Activated T-cell treated with anti-CD3 and anti-CD28 coated beads, Interleukin-2, amount 50 U/mL, for 48 hours (primary cell): Measurements from ENCODE around the gene PLEKHJ1.
A peak's percentile ranks its signal among the peaks of the same experiment; 100 is the strongest.

Experiments
- DNase-seq, 2 experiments: peaks; one replicate each; pipeline ENCODE4 v3.0.0-alpha.2; 2020

Gene PLEKHJ1

DNA sequence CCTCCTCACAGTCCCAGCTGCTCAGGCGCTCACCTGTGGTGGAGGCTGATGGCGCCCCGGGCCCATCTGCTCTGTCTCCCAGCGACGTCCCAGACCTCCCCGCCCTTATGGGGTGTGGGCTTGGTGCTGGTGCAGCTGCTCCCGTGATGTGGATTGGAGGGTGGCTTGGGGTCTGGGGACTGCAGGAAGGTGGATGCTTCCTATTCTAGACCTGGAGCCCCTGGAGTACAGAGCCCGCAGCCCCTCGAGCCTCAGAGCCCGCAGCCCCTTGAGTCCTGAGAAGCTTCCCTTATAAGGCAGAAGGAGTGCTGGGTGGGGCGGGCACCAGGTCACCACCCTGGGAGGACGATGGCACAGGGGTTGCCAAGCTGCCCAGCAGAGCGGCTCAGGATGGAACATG lies 40.8 kb downstream of the PLEKHJ1 start:
- no peak for DNase-seq

DNA sequence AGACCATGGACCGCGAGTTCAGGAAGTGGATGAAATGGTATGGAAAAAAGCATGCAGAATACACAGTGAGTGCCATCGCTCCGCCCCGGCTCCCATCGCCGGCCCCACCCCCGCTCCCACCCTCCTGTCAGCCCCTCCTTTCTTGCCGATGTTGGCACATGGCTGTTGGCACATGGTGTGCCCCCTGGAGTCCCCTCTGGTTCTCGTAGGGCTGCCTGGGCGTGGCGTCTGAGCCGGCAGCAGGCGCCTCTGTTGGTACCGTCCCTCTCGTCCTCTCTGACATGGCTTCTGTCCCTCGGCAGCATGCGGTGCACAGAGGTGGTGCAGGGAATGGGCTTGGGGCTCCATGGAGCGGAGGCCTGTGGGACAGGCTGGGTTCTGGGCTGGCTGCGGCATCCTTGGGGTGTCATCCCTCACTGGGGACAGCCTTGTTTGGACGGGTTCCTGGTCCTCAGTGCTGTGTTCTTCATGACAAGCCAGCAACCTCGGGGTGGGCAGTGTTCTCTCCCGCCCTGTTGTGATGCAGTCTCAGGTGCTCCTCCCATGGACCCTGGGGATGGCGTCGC lies 41.5 kb downstream of the PLEKHJ1 start:
- no peak for DNase-seq

DNA sequence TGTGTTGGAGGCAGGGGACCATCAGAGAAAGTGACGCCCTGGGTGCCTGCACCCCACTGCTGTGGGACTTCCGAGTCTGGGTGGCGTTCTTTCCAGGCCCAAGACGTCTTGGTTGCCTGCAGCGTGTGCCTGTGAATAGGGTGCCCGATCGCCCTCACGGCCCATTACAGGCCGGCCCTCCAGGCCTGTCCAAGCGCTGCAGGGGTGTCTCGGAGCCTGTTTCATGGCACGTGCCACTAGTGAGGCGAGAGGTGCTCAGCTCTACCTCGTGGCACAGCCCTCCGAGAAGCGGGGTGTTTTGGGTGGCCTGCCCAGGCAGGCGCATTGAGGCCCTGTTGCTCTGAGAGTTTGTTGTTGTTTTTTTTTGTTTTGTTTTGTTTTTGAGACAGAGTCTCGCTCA lies 42.3 kb downstream of the PLEKHJ1 start:
- DNase-seq, result no peak

DNA sequence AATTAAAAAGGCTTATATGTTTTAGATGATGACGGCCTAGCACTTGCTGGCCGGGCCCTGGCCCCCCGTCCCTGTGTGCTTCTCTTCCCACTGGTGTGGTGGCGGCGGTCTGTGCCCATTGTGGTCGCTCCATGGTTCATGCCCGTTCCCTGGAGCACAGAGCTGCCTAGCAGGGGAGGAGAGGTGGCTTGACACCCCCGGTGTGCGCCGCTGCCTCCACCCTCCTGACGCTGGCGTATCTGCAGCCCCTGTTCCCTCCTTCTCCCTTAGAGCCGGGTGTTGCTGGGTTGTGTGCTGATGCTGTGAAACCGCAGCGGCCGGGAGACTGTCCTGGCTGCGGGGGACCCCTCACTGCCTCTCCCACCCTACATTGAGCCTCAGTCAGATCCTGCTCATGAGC lies 43.3 kb downstream of the PLEKHJ1 start:
- no peak for DNase-seq

DNA sequence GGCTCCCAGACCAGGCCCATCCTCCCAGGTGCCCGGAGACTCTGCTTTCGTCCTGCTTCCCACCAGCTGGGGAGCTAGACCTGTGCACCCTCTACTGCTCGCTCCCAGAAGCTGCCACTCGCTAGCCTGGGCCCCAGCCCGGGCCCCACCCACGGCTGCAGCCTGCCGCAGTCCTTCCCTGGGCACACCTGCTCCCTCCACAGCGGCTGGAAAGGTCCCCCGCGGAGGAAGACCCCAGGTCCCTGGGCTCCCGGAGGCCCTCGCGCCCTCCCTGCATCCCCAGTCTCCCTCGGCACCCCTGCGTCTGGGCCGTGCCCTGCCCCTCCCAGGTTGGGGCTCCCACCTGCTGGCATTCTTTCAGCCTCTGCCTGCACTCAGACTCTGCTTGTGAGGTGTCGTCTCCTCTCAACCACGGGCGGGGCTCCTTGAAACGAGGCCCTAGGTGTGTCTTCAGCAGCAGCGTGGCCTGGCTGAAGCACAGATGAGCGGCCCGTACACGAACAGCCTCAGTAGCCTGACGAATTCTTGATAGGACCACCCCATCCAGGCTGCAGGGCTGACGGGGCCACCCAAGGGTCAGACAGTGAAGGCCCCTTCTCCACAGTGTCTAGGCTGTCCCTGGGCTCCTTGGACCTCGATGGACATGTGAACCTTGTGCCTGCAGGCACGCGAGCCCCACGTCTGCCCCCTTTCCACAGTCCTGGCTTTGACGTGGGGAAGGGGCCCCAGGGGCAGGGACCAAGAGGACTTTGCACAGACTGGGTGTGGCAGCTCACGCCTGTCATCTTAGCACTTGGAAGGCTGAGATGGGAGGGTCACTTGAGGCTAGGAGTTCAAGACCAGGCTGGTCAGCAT lies 44.4 kb downstream of the PLEKHJ1 start:
- DNase-seq, result no peak

DNA sequence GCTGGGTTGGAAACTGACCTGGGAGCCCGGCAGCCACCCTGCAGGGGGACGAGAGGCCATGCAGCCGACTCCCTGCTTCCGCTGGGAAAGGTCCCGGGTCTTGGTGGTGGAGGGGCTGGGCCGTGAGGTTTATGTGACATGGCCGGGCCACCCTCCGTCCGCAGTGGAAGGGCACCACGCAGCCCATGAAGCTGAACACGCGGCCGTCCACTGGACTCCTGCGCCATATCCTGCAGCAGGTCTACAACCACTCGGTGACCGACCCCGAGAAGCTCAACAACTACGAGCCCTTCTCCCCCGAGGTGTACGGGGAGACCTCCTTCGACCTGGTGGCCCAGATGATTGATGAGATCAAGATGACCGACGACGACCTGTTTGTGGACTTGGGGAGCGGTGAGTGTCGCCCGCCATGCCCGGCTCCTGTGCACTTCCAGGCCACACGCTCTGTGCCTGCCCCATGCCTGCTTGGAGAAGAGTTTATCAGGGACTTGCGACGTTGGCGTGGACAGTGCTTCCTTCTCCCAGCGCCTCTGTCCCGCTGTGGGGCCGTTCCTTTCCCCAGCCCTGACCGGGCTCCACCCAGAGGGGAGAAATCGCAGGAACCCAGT lies 45.2 kb downstream of the PLEKHJ1 start:
- DNase-seq, result no peak

DNA sequence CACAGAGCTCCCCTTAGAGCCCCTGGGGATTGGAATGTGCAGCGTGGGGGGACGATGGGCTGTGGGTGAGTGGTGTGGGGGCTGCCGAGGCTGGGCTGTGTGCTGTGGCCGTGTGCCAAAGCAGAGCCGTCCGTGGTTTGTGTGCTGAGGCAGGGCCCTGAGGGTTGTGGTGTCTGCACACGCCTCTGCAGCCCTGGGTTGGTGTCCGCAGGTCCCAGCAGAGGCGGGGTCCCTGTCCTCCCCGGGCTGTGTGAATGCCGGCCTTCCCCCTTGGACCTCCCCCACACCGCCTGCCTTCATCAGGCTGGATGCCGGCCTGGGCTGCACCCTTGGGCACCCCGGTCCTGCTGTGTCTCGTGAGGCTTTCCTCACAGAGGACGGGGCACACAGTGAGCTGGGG lies 46.2 kb downstream of the PLEKHJ1 start:
- DNase-seq, result no peak

DNA sequence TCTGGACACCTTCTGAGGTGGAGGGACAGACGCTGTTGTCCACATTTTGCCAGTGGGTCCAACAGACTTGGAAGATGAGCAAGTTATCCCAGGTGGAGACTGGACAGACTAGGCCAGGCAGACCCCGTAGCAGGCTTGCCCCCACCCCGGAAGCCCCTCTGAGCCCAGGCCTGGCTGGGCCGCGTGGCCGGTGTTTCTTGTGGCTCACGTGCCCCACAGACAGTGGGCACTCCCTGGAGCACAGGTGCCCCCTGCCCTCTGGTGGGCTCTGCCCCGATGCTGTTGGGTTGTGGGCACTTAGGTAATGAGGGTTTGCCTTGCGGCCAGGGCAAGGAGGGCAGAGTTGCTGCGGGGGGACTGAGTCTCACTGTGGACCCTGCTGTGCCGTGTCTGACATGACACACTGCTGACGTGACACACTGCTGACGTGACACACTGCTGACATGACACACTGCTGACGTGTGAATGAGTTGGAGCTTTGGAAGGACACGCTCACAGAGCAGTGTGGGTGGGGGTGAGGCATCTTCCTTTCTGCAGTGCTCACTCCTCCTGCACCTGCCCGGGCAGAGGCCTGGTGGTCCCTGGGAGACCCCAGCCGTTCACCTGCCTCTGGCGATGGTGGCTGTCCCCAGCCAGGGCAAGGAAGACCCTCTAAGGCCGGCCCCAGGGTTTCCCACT lies 47.3 kb downstream of the PLEKHJ1 start:
- DNase-seq, result peak; percentile 37 to 59

DNA sequence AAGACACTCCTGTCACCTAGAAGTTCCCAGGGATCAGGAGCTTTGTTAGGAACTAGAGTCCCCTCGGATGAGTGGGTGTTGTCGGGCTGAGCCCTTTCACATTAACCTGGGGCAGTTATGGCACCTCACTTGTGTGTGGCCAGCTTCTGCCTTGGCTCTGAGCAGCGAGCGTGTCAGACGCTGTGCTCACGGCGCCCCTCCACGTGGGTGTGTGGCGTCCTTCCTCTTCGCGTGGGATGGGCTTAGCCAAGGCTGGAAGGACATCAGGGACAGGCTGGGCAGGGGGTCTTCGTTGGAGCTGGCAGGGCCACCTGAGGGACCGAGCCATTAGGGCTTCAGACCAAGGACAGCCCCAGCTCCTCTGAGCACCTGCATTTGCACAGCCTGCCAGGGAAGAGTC lies 49.0 kb downstream of the PLEKHJ1 start:
- no peak for DNase-seq

DNA sequence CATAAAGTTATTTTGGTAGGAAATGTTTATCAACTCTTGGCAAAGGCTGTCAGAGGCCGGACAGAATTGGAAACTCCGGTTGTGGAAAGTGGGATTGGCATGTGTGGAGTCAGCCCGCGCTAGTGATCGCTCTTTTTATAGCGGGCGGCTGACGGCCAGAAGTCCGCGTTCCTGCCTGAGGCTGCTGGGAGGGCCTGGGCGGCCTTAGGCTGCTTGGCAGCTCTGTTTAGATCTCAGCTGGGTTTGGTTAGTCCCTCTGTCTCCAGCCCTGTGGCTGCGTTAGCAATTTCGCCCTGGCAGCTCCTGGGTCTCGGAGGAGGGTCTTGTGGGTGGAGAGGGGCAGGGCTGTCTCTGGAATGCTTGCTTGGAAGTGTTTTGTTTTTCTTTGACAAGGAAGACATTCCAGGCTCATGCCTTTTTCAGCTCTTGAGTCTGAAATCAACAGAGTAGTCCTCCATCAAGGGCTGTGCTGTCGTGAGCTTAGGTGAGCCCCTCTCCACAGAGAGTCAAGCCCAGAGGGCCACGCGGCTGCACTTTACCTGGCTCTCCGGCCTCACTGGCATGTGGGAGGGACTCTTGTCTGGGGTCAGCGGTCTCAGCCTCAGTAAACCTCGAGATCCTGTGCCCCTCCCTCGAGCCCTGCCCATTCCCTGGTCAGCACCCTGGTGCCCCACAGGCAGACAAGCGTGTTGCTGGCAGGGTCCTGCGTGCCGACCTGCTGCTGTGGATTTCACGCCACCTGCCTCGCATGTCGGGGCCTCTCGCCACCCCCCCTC lies 49.9 kb downstream of the PLEKHJ1 start:
- no peak for DNase-seq

DNA sequence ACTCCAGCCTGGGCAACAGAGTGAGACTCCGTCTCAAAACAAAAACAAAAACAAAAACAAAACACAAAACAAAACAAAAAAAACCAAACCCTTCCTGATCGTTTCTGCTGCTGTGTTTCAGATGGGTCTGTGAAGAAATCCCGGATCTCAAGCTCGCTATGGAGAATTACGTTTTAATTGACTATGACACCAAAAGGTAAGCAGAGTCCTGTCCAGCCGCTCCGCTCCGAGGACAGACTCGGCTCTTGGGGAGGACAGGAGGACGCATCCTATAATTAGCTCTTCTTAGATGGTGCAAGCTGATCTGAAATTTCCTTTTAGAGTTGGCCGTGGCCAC lies 50.4 kb downstream of the PLEKHJ1 start:
- DNase-seq, result no peak

DNA sequence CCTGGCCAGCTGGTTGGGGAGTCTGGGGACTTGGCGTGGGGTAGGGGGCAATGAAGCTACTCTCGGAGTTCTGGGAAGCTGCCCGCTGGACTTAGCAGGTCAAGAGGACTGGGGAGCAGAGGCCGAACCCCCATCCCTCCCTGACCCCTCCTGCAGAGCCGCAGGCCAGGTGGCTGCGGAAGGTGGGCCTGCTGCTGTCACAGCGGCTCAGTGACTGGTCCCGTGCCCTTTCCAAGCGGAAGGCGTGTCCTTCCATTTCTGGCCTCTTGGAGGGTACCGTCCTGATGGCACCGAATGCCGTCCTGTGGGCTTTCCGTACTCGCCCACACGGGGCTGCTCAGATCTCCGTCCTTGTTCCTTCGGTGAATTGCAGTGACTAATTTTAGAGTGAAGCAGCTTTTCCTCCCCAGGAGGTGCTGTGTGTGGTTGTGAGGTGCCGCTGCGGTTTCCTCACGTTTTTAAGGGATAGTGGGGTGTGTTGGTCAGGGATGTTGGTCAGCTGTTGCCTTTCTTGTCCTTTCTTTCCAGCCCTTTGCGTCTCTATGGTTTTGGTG lies 51.6 kb downstream of the PLEKHJ1 start:
- DNase-seq, result no peak
